ENCODE measurements around the gene NTN1.
"Not testable (repeated sequence)": the region's sequence is repeated elsewhere in the genome, so short reads cannot be mapped to it uniquely, and the experiment has no call there.

NTN1 gene

GRCh38 chr17:9256361-9256750, 235.0 kb downstream of the NTN1 start:
- DNase-seq: no peak

- no peak for DNase-seq
Measured at GRCh38 chr17:9256751-9257629, 235.7 kb downstream of the NTN1 start.

GRCh38 chr17:9257630-9257965, 236.3 kb downstream of the NTN1 start:
- DNase-seq: not testable (repeated sequence)

DNA sequence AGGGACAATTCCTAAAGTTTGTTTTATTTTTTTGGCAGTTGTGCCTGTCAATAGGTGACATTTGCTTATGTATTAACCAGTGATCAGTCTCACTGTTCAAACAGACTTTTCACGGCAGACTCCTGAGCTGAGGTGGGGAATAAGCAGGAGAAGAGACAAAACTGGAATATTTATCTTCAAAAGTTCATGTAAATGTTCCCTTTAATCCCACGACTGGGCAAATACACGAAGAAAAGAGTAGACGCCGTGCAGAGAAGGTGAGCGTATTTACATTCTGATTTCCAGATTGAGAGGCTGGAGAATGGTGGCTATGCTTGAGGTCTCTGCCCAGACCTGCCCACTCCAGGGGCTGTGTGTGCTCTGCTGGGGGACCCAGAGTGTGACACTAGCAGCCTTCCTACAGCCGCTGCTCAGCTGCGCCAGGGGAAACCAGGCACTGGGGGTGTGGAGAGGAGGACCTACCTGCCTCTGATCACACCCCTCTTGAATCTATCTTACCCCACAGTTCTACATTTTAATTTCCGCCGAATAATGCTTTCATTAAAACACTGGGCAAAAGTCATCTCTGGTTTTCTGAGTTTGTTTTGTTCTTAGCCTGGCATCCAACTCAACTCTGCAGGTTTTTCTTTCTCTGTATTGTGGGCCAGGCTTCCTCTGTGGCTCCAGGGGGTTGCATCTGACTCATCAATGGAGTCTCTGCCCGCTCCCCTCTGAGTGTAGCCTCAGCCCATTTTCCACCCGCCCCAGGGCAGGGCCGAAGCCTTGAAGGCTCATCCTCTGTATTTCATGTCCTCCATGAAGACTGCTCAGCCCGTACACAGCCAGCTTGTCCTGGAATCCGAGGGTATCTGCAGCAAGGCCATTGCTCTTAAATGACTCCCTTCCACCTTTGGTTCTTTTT, 237.1 kb downstream of the NTN1 start:
- no peak for DNase-seq

GRCh38 chr17:9259419-9259818, 238.1 kb downstream of the NTN1 start:
- DNase-seq: no peak

- no peak for DNase-seq
Measured at GRCh38 chr17:9261081-9262012, 240.0 kb downstream of the NTN1 start.

GRCh38 chr17:9266031-9266680, 244.8 kb downstream of the NTN1 start:
- DNase-seq: no peak

GRCh38 chr17:9266697-9267117, 245.4 kb downstream of the NTN1 start:
- no peak for DNase-seq

DNA sequence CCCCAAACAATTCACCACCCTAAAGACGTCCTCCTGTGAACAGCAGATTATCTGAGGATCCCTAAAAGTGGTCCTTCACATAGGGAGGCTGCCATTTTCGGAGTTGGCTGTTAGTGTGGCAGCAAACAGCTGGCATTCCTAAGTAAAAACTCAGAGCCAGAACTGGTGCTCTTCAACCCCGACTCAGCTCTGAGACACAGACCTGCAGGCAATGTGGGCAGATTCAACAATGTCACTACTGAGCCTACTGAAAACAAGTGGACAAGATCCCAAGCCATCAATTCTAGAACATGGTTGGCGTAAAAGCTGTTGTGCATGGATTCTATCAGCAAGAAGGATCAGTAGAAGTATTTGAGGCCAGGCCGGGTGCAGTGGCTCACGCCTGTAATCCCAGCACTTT, 247.2 kb downstream of the NTN1 start:
- no peak for DNase-seq

DNA sequence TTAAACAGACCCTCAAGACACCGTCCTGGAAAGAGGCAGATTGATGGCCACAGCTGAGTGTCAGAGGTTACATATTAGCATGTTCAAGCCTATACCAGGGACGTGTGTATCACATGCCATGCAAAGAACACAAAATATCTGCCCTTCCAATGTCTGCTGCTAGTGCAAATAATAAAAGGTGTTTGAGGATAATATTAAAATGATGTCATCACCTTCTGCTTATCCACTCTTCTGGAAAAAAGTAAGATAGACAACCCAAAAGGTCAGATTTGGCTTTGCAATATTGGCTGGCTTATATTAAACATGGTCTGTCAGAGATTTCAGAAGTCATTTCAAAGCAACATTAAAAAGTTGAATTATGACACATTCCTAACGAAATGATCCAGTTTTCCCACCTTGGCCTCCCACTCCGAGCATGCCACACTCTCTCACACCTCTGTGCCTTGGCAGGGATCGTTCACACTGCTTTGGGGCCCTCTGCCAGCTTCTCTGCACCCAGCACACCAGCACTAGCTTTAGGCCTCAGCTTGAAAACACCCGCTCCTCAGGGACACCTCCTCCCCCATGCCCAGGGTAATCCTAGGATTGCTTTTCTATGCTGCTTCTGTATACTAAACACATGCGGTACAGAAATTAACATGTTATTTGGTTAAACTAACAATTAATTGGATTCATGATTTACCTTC, 248.2 kb downstream of the NTN1 start:
- DNase-seq: no peak

DNA sequence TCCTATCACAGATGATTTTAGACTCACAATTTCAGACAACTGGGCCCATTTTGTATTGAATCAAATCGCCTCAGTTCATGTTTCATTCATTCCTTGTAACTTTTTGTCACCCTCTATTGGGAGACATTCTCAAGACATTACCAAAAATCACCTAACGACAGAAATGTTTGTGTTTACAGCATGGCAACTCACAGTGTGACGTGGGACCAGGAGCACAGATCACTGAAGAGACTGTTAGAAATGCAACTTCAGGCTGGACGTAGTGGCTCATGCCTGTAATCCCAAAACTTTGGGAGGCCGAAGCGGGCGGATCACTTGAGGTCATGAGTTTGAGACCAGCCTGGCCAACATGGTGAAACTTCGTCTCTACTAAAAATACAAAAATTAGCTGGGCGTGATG, 249.6 kb downstream of the NTN1 start:
- DNase-seq: no peak

DNA sequence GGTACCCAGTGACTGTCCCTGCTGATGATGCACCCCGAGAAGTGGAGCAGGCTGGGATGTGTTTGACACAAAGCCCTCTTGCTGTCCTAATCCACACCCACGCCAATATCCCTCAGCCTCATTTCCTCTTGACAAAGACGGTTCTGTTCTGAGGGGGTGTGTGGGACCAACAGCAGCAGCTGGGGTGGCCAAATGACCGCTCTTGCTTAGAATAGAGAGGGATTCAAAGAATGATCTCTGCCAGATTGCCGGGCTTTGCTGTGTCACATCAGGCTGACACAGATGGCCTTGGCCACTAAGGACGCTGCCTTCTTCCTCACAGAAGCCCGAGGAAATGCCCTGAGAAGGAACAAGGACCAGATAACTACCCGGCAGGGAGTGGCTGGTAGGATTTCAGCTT, 250.7 kb downstream of the NTN1 start:
- no peak for DNase-seq

- DNase-seq: no peak
Measured at GRCh38 chr17:9272501-9273200, 251.3 kb downstream of the NTN1 start.

GRCh38 chr17:9273428-9274391, 252.4 kb downstream of the NTN1 start:
- DNase-seq: no peak

DNA sequence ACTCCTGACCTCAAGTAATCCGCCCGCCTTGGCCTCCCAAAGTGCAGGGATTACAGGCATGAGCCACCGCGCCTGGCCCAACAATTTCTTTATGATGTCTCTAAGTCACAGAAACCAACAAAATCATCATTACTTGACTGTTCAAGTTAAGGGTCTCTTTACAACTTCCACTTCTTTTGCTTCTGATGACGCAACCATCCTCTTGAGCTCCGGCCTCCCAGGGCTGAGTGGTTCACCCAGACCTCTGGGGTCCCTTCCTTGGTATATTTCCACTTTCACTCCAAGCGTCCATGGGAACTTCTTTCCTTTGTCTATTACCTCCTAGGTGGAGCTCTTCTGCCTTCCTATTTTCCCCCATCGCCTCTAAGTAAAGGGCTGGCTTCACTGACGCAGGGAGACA, 253.7 kb downstream of the NTN1 start:
- no peak for DNase-seq

- no peak for DNase-seq
Measured at GRCh38 chr17:9279893-9280292, 258.6 kb downstream of the NTN1 start.

GRCh38 chr17:9283909-9284308, 262.6 kb downstream of the NTN1 start:
- DNase-seq: no peak

GRCh38 chr17:9284884-9285283, 263.6 kb downstream of the NTN1 start:
- DNase-seq: no peak

GRCh38 chr17:9285602-9286427, 264.5 kb downstream of the NTN1 start:
- DNase-seq: no peak

Measured in CD4-positive, alpha-beta T cell treated with Interleukin-10 for 1 hour (primary cell).